Omental fat pad (tissue), 4 donors: Measurements from ENCODE around the gene COPB2. TPM values are rescaled to one million over a fixed set of nuclear protein-coding genes. Genes with fewer than 3 reads are reported as not detected.

Experiments
- ATAC-seq: fragments of 150-250 bp; one replicate; pipeline ENCODE4 v1.9.1; 2016; ENCODE audit warnings: mild to moderate bottlenecking, moderate library complexity; ENCODE audit not compliant: low FRiP score
- DNase-seq: peaks from one replicate; pipeline ENCODE4 v3.0.0-alpha.2; 2019; ENCODE audit warnings: low spot score
- CTCF ChIP-seq, 3 donors: fragments of 450-650 bp; IDR thresholded peaks; one replicate each; pipeline ENCODE4 v1.5.1; 2016 to 2017; ENCODE audit warnings: antibody characterized with exemption in 3 of 3, mild to moderate bottlenecking in 3 of 3, moderate library complexity in 2 of 3
- total RNA-seq, 4 donors: library from RNA; depleted of rRNA; stranded (reverse); fragments of >200 nt; gene quantifications; one replicate each; pipeline ENCODE4 v1.1.0, GENCODE V29; 2016

COPB2 gene
- total RNA-seq: 10 to 100 TPM; 77.1 to 97.6 (median 91.1) TPM

GRCh38 chr3:139389552-139390368 lies at the start of gene COPB2:
TSS of gene COPB2 (minus strand) at chr3:139389647. CDS start at chr3:139389550, 97 bp downstream.
- no peak for TF ChIP-seq CTCF (IDR thresholded peaks at IDR 0.05)
- ATAC-seq (peak; percentile 100), DNase-seq (peak; percentile 99)

GRCh38 chr3:139434764-139435307 lies 45.4 kb upstream of the COPB2 start:
- no peak for TF ChIP-seq CTCF (IDR thresholded peaks at IDR 0.05)
- ATAC-seq: peak; percentile 95
- DNase-seq: no peak

GRCh38 chr3:139434228-139434627 lies 44.8 kb upstream of the COPB2 start:
- DNase-seq: no peak
- no peak for TF ChIP-seq CTCF (IDR thresholded peaks at IDR 0.05)

GRCh38 chr3:139433089-139433488 lies 43.6 kb upstream of the COPB2 start:
- no peak for DNase-seq
- no peak for ATAC-seq
- TF ChIP-seq CTCF (IDR thresholded peaks at IDR 0.05): no peak

More at GRCh38 chr3:139434228-139434627, 44.8 kb upstream of the COPB2 start:
- ATAC-seq: no peak

GRCh38 chr3:139430493-139430892 lies 41.0 kb upstream of the COPB2 start:
- TF ChIP-seq CTCF (IDR thresholded peaks at IDR 0.05): no peak
- DNase-seq (no peak), ATAC-seq (no peak)

GRCh38 chr3:139427283-139428060 lies 38.0 kb upstream of the COPB2 start:
- DNase-seq (no peak), ATAC-seq (peak; percentile 83)
- peak in 2 of 3 donors; percentile 30 to 40 for TF ChIP-seq CTCF (IDR thresholded peaks at IDR 0.05)
